Left ventricle myocardium inferior (tissue), 1 donor: ENCODE data around the gene NOL4L. TPM values are rescaled to one million over a fixed set of nuclear protein-coding genes. Genes with fewer than 3 reads are reported as not detected.

Experiments used
- DNase-seq: peaks from one replicate; pipeline ENCODE4 v3.0.0-alpha.2; 2020
- H3K27ac ChIP-seq: fragments of 200-600 bp; replicated peaks from 2 replicates; pipeline ENCODE4 v1.8.0; 2021
- H3K27me3 ChIP-seq: fragments of 200-600 bp; 2 replicates; pipeline ENCODE4 v1.8.0; 2021; ENCODE audit warnings: low read depth
- H3K36me3 ChIP-seq: fragments of 200-600 bp; 2 replicates; pipeline ENCODE4 v1.8.0; 2021
- H3K4me1 ChIP-seq: fragments of 200-600 bp; 2 replicates; pipeline ENCODE4 v1.8.0; 2021
- H3K4me3 ChIP-seq: fragments of 200-600 bp; 2 replicates; pipeline ENCODE4 v1.8.0; 2021; ENCODE audit warnings: mild to moderate bottlenecking, moderate library complexity
- H3K9me3 ChIP-seq: fragments of 200-600 bp; replicated peaks from 2 replicates; pipeline ENCODE4 v1.8.0; 2021
- CTCF ChIP-seq: fragments of 200-600 bp; IDR thresholded peaks from 2 replicates; pipeline ENCODE4 v1.8.0; 2021; ENCODE audit warnings: antibody characterized with exemption, mild to moderate bottlenecking, borderline replicate concordance
- intact Hi-C: fragments of 100-400 bp; cut with micrococcal nuclease; formaldehyde crosslinking; loops from one replicate; pipeline ENCODE4 v1.11.0; 2022
- total RNA-seq: library from RNA; stranded (reverse); fragmentation: NEBNext Ultra II Directional; extraction: Animal tissue kit (Norgen Biotek cat#: 25700); gene quantifications from one replicate; pipeline ENCODE4 v1.2.1, GENCODE V29; 2021
- donor health status: DM: no; HTN: yes; CAD: no; lungs with severe emphysema.

Gene NOL4L
- total RNA-seq, 1 donor from 2014 or later, result 5.6 TPM

- H3K27me3 ChIP-seq, result peaks cover 20% of the 10 kb centered on the region
- intact Hi-C loops, result no loop called here
- no peaks in the 10 kb centered on the region for H3K4me1 ChIP-seq
- no peaks in the 10 kb centered on the region for H3K9me3 ChIP-seq
- no peak for TF ChIP-seq CTCF
- H3K4me3 ChIP-seq, result no peak overlapping the region
- no peak for DNase-seq
- H3K27ac ChIP-seq, result no peak overlapping the region
- no peaks in the 10 kb centered on the region for H3K36me3 ChIP-seq
Observed at GRCh38 chr20:32577023-32577422, 8.1 kb downstream of the NOL4L start.

GRCh38 chr20:32576560-32576959, 8.6 kb downstream of the NOL4L start:
- TF ChIP-seq CTCF, result no peak
- DNase-seq, result no peak
- Histone ChIP-seq H3K4me1 (no peaks in the 10 kb centered on the region), H3K27me3 (peaks cover 20% of the 10 kb centered on the region), H3K4me3 (no peak overlapping the region), H3K36me3 (no peaks in the 10 kb centered on the region), H3K27ac (no peak overlapping the region), H3K9me3 (no peaks in the 10 kb centered on the region)
- intact Hi-C loops, result no loop called here

GRCh38 chr20:32575805-32576204, 9.3 kb downstream of the NOL4L start:
- intact Hi-C loops, result no loop called here
- Histone ChIP-seq H3K27ac (no peak overlapping the region), H3K9me3 (no peaks in the 10 kb centered on the region), H3K36me3 (no peaks in the 10 kb centered on the region), H3K4me3 (no peak overlapping the region), H3K27me3 (peaks cover 20% of the 10 kb centered on the region), H3K4me1 (no peaks in the 10 kb centered on the region)
- no peak for TF ChIP-seq CTCF
- no peak for DNase-seq

- DNase-seq, result no peak
- no peak for TF ChIP-seq CTCF
- no peak overlapping the region for H3K4me3 ChIP-seq
- no peaks in the 10 kb centered on the region for H3K9me3 ChIP-seq
- intact Hi-C loops, result no loop called here
- no peaks in the 10 kb centered on the region for H3K36me3 ChIP-seq
- H3K27ac ChIP-seq, result no peak overlapping the region
- H3K4me1 ChIP-seq, result no peaks in the 10 kb centered on the region
- H3K27me3 ChIP-seq, result peaks cover 20% of the 10 kb centered on the region
Observed at GRCh38 chr20:32575227-32575581, 9.9 kb downstream of the NOL4L start.

- Histone ChIP-seq H3K9me3 (no peaks in the 10 kb centered on the region), H3K4me1 (no peaks in the 10 kb centered on the region), H3K4me3 (no peak overlapping the region), H3K27ac (no peak overlapping the region), H3K36me3 (no peaks in the 10 kb centered on the region), H3K27me3 (peaks cover 20% of the 10 kb centered on the region)
- intact Hi-C loops, result no loop called here
- no peak for TF ChIP-seq CTCF
- DNase-seq, result no peak
Observed at GRCh38 chr20:32574296-32575226, 10.6 kb downstream of the NOL4L start.
